ENCODE measurements around the gene STXBP4. TPM values are rescaled to one million over a fixed set of nuclear protein-coding genes. Genes with fewer than 3 reads are reported as not detected.

Gene STXBP4
- polyA plus RNA-seq, 1 donor: 22.1 TPM

GRCh38 chr17:54969658-54970572, 1.4 kb downstream of the STXBP4 start:
- DNase-seq: no peak

GRCh38 chr17:54971147-54971546, 2.6 kb downstream of the STXBP4 start:
- no peak for DNase-seq

GRCh38 chr17:54971901-54972300, 3.3 kb downstream of the STXBP4 start:
- DNase-seq: no peak

GRCh38 chr17:54972406-54973138, 4.0 kb downstream of the STXBP4 start:
- DNase-seq: no peak

GRCh38 chr17:54974759-54975158, 6.2 kb downstream of the STXBP4 start:
- no peak for DNase-seq

GRCh38 chr17:54976316-54976715, 7.8 kb downstream of the STXBP4 start:
- DNase-seq: no peak

GRCh38 chr17:54977744-54978143, 9.2 kb downstream of the STXBP4 start:
- no peak for DNase-seq

- no peak for DNase-seq
These were observed 11.1 kb downstream of the STXBP4 start for GRCh38 chr17:54979657-54980056.

GRCh38 chr17:54980375-54980774, 11.8 kb downstream of the STXBP4 start:
- DNase-seq: no peak

GRCh38 chr17:54982399-54982798, 13.8 kb downstream of the STXBP4 start:
- DNase-seq: no peak

- DNase-seq: no peak
These were observed 14.7 kb downstream of the STXBP4 start for GRCh38 chr17:54983260-54983659.

GRCh38 chr17:54985476-54985875, 16.9 kb downstream of the STXBP4 start:
- no peak for DNase-seq

GRCh38 chr17:54990118-54990517, 21.6 kb downstream of the STXBP4 start:
- no peak for DNase-seq

- no peak for DNase-seq
These were observed 23.0 kb downstream of the STXBP4 start for GRCh38 chr17:54991567-54991966.

- DNase-seq: peak; percentile 46
These were observed 24.5 kb downstream of the STXBP4 start for GRCh38 chr17:54992797-54993639.

GRCh38 chr17:54996441-54996840, 27.9 kb downstream of the STXBP4 start:
- no peak for DNase-seq

GRCh38 chr17:55002458-55002857, 33.9 kb downstream of the STXBP4 start:
- DNase-seq: no peak

- no peak for DNase-seq
These were observed 35.9 kb downstream of the STXBP4 start for GRCh38 chr17:55004484-55004883.

GRCh38 chr17:55005520-55005919, 37.0 kb downstream of the STXBP4 start:
- DNase-seq: peak; percentile 2

- DNase-seq: no peak
These were observed 55.1 kb downstream of the STXBP4 start for GRCh38 chr17:55023626-55024025.

GRCh38 chr17:55037828-55038227, 69.3 kb downstream of the STXBP4 start:
- no peak for DNase-seq

- no peak for DNase-seq
These were observed 69.7 kb downstream of the STXBP4 start for GRCh38 chr17:55038291-55038690.

All from left kidney (tissue), 2 donors.